Skeletal muscle tissue (tissue), 5 donors: ENCODE data around the gene TEKT3. TPM values are rescaled to one million over a fixed set of nuclear protein-coding genes. Genes with fewer than 3 reads are reported as not detected.

Source experiments
- H3K27ac ChIP-seq: one replicate; pipeline ENCODE4 v1.7.0; 2013; ENCODE audit warnings: mild to moderate bottlenecking, low read depth, low read length, inconsistent platforms
- H3K27me3 ChIP-seq, 3 donors: one replicate each; pipeline ENCODE4 v1.7.0; 2013; ENCODE audit warnings: low read length in 3 of 3; ENCODE audit not compliant: control insufficient read depth in 3 of 3, insufficient read depth in 3 of 3
- H3K36me3 ChIP-seq, 3 donors: one replicate each; pipeline ENCODE4 v1.7.0; 2013; ENCODE audit warnings: low read length in 3 of 3; ENCODE audit not compliant: control insufficient read depth in 3 of 3, insufficient read depth in 3 of 3
- H3K4me1 ChIP-seq, 3 donors: one replicate each; pipeline ENCODE4 v1.7.0; 2013; ENCODE audit warnings: low read length in 3 of 3, mild to moderate bottlenecking in 3 of 3; ENCODE audit not compliant: control insufficient read depth in 3 of 3, insufficient read depth in 3 of 3
- H3K4me3 ChIP-seq, 3 donors: one replicate each; pipeline ENCODE4 v1.7.0; 2013; ENCODE audit warnings: low read length in 3 of 3
- H3K9ac ChIP-seq, 3 donors: one replicate each; pipeline ENCODE4 v1.7.0; 2013; ENCODE audit warnings: low read length in 3 of 3, mild to moderate bottlenecking in 3 of 3, moderate library complexity in 2 of 3, low read depth in 1 of 3
- H3K9me3 ChIP-seq, 3 donors: one replicate each; pipeline ENCODE4 v1.7.0; 2013; ENCODE audit warnings: low read length in 3 of 3; ENCODE audit not compliant: control insufficient read depth in 3 of 3
- small RNA-seq: library from RNA; depleted of rRNA; stranded (forward); fragments of <200 nt; gene quantifications from one replicate; pipeline ENCODE3, GENCODE V24; 2014
- total RNA-seq: library from RNA; depleted of rRNA; stranded (reverse); fragments of >200 nt; gene quantifications from one replicate; pipeline ENCODE4 v1.2.3, GENCODE V29; 2014
- donor health status: Osteomylitis.

Gene TEKT3
- total RNA-seq, 1 donor from 2014 or later = not detected

- H3K9me3 ChIP-seq = no peaks in the 10 kb centered on the region
- peaks cover 41 to 63% (median 43%) of the 10 kb centered on the region in 3 donors for H3K36me3 ChIP-seq
- H3K4me1 ChIP-seq = peaks cover 61 to 74% (median 74%) of the 10 kb centered on the region in 3 donors
- H3K9ac ChIP-seq = peak overlapping the region in 2 of 3 donors; percentile 32 to 54
- no peaks in the 10 kb centered on the region for H3K27me3 ChIP-seq
- H3K4me3 ChIP-seq = peak overlapping the region in 2 of 3 donors; percentile 24 to 29
- peak overlapping the region; percentile 56 for H3K27ac ChIP-seq
Observed at GRCh38 chr17:15255713-15256454, 85.5 kb downstream of the TEKT3 start.

Small RNA genes within 50 kb of the gene (small RNA-seq; reads per million reads assigned to genes)
- not detected for gene RNU6-799P

Other genes with a start within 250 kb of the TEKT3 start
- gene PMP22, start 76.3 kb downstream of the TEKT3 start, total RNA-seq = 92.9 TPM
- 1.6 TPM for gene CDRT4, start 126.0 kb upstream of the TEKT3 start, total RNA-seq
- gene TVP23C, start 221.9 kb upstream of the TEKT3 start, total RNA-seq = 32.9 TPM